Endometrium (tissue), 2 donors: ENCODE data around the gene TBC1D22B.

Experiments used
- FAIRE-seq: peaks from 2 replicates; lab custom pipeline; 2012; peaks lifted over from hg19 to GRCh38; lab: Jason Lieb, UNC
- donor health status: control.
- donor health status: control.

TBC1D22B gene, protein sequence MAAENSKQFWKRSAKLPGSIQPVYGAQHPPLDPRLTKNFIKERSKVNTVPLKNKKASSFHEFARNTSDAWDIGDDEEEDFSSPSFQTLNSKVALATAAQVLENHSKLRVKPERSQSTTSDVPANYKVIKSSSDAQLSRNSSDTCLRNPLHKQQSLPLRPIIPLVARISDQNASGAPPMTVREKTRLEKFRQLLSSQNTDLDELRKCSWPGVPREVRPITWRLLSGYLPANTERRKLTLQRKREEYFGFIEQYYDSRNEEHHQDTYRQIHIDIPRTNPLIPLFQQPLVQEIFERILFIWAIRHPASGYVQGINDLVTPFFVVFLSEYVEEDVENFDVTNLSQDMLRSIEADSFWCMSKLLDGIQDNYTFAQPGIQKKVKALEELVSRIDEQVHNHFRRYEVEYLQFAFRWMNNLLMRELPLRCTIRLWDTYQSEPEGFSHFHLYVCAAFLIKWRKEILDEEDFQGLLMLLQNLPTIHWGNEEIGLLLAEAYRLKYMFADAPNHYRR

DNA sequence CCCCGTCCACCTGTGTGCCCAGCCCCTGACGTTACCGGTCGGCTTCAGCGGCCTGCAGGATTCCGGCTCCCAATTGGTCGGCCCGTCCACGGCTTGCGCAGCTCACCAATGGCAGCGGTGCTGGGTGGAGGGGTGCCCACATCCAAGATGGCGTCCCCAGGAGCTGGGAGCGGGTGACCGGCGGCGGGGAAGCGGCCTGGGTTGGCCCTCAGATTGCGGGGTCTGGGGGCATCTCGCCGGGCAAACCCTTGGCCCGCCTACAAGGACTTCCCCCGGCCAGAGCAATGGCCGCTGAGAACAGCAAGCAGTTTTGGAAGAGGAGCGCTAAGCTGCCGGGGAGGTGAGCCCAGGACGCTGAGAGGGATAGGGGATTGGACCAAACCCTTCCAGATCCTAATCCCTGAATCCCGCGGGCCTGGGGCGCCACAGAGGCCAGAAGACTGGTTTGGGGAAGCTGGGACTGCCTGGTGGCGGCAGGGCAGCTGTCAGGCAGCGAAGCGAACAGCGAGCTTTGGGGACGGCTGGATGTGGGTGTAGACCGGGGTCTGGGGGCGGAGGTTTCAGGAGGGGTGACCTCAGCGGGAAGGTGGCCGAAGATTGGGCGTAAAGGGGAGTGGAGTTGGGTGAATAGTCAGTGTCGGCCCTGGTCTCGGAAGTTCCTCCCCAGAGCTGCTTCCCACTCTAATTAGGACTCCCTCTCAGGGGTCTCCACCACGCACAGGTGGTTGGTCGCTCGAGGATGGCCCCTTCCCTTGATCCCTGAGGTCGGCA lies at the start of gene TBC1D22B, which contains the start of gene TMEM217:
Gene TBC1D22B (plus strand): TSS at position 139 of the 771 bp plus-strand sequence. CDS start 146 bp downstream, at position 285.
Gene TMEM217 (minus strand): TSS at position 511 of the 771 bp plus-strand sequence. CDS start 39,114 bp downstream, outside the sequence.
- FAIRE-seq: peak; percentile 93

DNA sequence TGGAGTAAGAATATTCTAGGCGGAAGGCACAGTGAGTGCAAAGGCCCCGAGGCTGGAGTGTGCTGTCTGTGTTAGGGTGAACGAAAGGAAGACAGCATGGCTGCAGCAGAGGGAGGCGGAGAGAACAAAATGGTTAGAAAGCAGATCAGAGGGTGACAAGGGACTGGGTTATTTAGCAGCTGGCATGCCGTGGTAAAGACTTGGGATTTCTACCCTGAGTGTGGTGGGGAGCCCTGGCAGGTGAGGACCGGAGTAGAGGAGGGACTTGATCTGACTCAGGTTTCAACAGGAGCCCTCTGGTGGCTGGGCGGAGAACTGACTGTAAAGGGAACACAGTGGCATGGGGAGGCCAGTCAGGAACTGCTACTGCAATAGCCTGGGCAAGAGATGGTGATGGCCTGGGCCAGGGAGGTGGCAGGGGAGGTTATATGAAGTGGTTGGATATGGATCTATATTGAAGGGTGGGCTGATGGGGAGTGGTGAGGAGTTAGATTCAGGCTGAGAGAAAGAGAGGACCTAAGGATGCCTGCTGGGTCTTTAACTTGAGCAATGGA lies 49.6 kb upstream of the TBC1D22B start:
- no peak for FAIRE-seq

GRCh38 chr6:37208793-37209192 lies 48.8 kb upstream of the TBC1D22B start:
- no peak for FAIRE-seq

DNA sequence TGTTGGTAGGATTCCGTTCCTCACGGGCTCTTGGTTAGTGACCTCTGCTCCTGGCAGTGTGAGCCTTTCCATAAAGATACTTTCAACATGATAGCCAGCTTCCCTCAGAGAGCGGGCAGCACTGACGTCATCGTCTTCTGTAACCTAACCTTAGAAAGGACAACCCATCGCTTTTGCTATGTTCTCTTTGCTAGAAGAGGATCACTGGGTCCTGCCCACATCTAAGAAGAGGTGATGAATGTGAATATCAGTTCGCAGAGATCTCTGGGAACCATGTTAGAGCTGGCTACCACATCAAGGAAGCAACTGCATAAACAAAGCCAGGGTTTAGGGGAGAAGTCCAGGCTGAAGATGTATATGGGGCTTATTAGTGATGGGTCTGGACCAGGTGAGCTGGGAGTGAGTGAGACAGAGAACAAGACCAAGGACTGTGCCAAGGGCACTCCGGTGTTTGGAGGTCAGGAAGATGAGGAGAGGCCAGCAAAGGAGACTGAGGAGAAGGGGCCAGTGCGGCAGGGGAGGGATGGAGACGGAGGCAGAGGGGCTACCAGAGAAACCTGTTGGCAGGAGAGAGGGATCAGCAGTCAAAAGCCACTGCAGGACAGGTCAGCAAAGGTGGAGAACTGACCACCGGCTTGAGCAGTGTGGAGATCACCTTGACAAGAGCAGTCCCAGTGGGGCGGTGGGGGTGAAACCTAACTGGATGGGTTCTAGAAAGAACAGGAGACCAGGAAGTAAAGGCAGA lies 47.9 kb upstream of the TBC1D22B start:
- no peak for FAIRE-seq

DNA sequence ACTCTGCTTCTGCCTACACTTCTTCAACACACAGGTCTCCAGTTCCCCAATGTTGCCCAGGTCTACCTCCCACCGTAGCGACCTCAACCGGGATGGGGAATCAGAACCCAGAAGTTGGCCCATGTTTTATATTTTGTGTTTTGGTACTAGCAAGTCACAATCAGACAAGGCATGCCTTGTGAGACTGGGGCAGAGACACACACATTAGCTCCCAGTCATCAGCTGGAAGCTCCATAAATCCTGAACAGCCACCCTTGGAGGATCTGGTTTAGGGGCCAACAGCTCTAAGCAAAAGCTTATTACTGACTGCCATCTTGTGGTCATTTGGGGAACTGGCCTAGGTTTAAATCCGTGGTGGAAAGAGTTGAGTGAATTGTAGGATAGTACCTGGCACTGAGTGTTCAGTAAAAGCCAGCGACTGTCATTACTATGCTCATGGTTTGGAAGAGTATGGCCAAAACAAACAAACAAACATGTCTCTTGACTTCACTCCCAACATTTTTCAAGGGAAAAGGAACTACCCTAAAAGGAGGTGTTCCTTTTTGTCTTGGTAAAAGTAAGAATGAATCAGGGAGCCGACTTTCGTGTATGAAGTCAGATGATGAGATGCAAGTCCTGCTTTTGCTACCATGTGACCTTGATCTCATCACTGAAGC lies 47.1 kb upstream of the TBC1D22B start:
- peak; percentile 29 for FAIRE-seq

DNA sequence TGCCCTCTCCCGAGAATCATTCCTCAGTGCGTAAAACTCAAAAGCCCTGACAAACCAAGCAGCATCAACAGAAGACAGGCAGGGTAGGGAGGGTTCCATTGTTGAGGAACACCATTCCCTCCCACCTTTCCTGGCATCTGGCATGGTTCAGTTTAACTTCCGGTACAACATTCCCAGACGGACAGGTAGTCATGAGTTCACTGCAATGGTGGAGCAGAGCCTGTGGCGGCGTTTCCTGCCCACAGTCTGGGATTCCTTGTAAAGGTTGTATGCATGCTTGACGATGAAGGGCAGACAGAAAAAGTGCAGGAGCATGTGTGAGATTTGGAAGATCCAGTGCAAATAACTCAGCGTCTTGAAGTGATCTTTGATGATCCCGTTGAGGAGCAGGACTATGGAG lies 45.3 kb upstream of the TBC1D22B start:
- FAIRE-seq: no peak

DNA sequence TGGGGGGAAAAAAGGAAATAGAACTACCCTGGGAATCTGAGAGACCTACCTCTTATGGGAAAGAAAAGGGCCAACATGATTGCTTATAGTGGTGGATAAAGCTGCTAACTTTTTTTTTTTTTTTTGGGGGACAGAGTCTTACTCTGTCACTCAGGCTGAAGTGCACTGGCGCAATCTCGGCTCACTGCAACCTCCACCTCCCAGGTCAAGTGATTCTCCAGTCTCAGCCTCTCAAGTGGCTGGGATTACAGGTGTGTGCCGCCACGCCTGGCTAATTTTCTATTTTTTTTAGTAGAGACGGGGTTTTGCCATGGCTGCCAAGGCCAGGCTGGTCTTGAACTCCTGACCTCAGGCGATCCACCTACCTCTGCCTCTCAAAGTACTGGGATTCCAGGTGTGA lies 39.5 kb upstream of the TBC1D22B start:
- FAIRE-seq: no peak

DNA sequence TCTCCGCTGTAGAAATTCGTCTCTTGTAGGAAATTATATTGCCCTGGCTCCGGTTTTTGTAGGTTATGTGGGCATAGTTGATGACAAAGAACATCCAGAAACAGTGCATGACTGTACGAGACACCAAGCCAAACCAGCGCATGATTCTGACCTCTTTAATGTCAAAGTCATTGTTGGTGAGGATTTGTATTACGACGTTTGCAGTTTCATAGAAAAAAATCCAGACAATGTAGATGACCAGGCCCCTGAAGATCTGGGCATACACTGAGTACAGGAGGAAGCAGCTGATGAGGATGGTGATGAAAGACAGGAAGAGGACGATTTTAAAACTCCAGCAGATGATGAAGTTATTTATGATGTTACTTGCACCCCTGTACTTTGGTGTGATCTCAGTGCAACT lies 39.1 kb upstream of the TBC1D22B start:
- no peak for FAIRE-seq

GRCh38 chr6:37221585-37222124 lies 35.9 kb upstream of the TBC1D22B start:
- no peak for FAIRE-seq

DNA sequence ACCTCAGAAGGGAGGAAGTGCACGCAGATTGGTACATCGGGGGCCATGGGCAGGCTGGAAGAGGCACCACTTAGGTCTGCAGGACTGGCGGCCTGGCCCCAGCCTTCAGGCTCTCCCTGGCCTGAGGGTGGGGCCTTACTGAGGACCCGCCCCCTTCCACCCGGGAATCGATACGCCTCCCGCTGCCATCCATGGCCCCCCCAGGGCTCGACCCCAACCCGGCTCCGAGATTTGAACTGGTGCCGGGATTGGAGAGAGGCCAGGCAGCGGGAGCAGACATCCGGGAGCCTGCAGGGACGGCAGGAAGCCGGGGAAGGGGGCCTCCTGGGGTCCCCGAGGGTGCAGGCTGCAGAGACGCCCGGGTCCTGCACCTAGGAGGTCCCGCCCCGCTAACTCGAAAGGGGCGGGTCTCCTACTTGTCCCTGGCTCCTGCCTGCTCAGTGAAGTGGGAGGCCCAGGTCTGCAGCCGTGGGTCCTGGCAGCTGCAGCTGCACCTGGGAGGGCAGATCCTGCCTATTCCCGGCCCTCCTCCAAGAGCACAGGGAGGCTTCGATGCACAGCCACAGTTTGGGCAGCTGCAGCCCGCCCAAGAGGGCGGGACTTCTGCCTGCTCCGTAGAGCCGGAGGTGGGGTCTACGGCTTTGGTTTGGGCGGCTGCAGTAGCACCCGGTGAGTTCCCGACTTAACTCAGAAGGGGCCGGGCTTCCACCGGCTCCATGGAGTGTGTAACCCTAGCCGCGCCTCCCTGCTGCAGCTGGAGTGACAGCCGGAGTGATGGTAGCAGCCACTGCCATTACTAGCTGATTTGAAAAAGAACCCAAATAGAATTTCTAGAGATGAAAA lies 35.2 kb upstream of the TBC1D22B start:
- FAIRE-seq: peak; percentile 33

GRCh38 chr6:37222992-37223391 lies 34.6 kb upstream of the TBC1D22B start:
- FAIRE-seq: no peak

GRCh38 chr6:37225350-37226169 lies 32.0 kb upstream of the TBC1D22B start:
- FAIRE-seq: no peak

DNA sequence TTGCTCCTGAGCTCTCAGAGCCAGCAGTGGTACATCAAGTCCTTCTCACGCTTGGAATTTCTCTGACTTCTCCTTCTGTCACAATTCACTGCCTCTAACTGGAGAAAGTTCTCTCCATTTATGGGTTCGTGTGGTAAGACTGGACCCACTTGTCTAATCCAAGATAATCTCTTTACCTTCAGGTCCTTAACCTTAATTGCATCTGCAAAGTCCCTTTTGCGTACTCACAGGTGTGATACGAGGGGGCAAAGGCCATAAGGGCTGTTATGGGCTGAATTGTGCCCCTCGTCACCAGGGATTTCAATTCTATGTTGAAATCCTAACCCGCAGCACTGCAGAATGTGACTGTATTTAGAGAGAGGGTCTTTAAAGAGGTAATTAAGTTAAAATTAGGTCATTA lies 27.5 kb upstream of the TBC1D22B start:
- FAIRE-seq: no peak

DNA sequence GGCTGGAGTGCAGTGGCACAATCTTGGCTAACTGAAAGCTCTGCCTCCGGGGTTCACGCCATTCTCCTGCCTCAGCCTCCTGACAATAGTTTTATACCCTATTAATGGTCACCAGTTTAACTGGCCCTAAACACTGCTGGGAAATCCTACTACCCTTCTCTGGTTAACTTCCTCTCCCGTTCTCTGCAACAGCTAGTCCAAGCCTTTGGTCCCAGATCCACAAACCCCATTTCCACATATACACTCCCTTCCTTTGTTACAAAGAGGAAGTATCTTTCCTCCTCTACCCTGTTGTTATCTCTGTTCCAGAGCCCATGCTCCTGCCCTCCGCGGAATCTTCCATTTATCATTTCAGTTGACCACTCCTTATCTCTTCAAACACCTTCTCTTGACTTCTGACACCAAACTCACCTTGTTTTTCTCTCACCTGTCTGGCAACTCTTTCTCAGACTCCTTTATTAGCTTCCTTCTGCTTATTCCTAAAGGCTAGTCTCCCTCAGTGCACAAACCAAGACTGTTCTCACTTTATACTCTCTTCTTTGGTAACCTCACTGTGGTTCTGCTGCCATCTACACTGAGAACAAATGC lies 25.0 kb upstream of the TBC1D22B start:
- no peak for FAIRE-seq

GRCh38 chr6:37233541-37233940 lies 24.0 kb upstream of the TBC1D22B start:
- FAIRE-seq: no peak

GRCh38 chr6:37236921-37237320 lies 20.7 kb upstream of the TBC1D22B start:
- no peak for FAIRE-seq

GRCh38 chr6:37237789-37238188 lies 19.8 kb upstream of the TBC1D22B start:
- FAIRE-seq: no peak

- FAIRE-seq: no peak
Observed at GRCh38 chr6:37238381-37238780, 19.2 kb upstream of the TBC1D22B start.

DNA sequence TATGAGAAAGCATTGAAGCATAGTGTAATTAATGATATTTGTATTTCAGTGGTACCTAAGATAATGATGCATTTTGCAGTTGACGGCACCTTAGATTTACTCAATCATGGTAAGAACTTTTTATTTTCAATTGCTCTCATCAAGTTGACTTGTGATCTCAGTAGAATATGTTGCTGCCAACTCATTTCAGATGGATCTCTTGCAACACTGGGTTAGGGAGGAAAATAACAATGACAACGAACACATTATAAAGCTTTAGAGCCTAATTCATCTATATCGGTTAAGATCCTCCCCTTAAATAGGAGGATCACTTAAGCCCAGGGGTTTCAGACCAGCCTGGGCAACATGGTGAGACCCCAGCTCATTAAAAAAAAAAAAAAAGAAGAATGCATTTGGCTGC lies 18.0 kb upstream of the TBC1D22B start:
- FAIRE-seq: no peak
